Spleen (tissue), 11 donors: ENCODE measurements around the gene MALSU1. TPM values are rescaled to one million over a fixed set of nuclear protein-coding genes. Genes with fewer than 3 reads are reported as not detected.
A peak's percentile ranks its signal among the peaks of the same experiment; 100 is the strongest.

Experiments
- DNase-seq: peaks from one replicate; pipeline ENCODE4 v3.0.0-alpha.2; 2020
- H3K27ac ChIP-seq, 8 donors: fragments of 200-600 bp; sonication (generic) in 7 of 8; 1 replicate in 4 of 8; 2 replicates in 4 of 8; pipeline versions ENCODE4 v1.5.0 to v1.8.0; 2016 to 2021; ENCODE audit warnings: inconsistent platforms in 4 of 8, mild to moderate bottlenecking in 4 of 8, moderate library complexity in 1 of 8
- H3K27me3 ChIP-seq, 7 donors: fragments of 200-600 bp; sonication (generic) in 6 of 7; replicated peaks in 1 of 7; 1 replicate in 4 of 7; 2 replicates in 3 of 7; pipeline versions ENCODE4 v1.5.0 to v1.8.0; 2016 to 2021; ENCODE audit warnings: inconsistent platforms in 3 of 7, mild to moderate bottlenecking in 1 of 7
- H3K36me3 ChIP-seq, 6 donors: fragments of 200-600 bp; sonication (generic) in 5 of 6; 1 replicate in 4 of 6; 2 replicates in 2 of 6; pipeline versions ENCODE4 v1.5.0 to v1.8.0; 2016 to 2021; ENCODE audit warnings: inconsistent platforms in 2 of 6
- H3K4me1 ChIP-seq, 6 donors: fragments of 200-600 bp; sonication (generic) in 5 of 6; 1 replicate in 3 of 6; 2 replicates in 3 of 6; pipeline versions ENCODE4 v1.5.0 to v1.8.0; 2016 to 2021; ENCODE audit warnings: inconsistent platforms in 3 of 6
- H3K4me3 ChIP-seq, 8 donors: fragments of 200-600 bp; sonication (generic) in 7 of 8; 1 replicate in 4 of 8; 2 replicates in 4 of 8; pipeline versions ENCODE4 v1.5.0 to v1.8.0; 2016 to 2021; ENCODE audit warnings: inconsistent platforms in 4 of 8, mild to moderate bottlenecking in 4 of 8, moderate library complexity in 2 of 8
- H3K9me3 ChIP-seq, 8 donors: fragments of 200-600 bp; sonication (generic) in 7 of 8; 1 replicate in 4 of 8; 2 replicates in 4 of 8; pipeline versions ENCODE4 v1.5.0 to v1.8.0; 2016 to 2021; ENCODE audit warnings: inconsistent platforms in 4 of 8
- POLR2A ChIP-seq, 3 donors: fragments of 450-650 bp; IDR thresholded peaks; one replicate each; pipeline ENCODE4 v1.5.1; 2017; ENCODE audit warnings: antibody characterized with exemption in 3 of 3, mild to moderate bottlenecking in 1 of 3
- POLR2AphosphoS5 ChIP-seq, 3 donors: sonication (generic); formaldehyde crosslinking; IDR thresholded peaks; one replicate each; pipeline ENCODE4 v1.5.1; 2017; ENCODE audit warnings: antibody characterized with exemption in 3 of 3
- WGBS, 5 donors: extraction: QIAGEN DNeasy Blood & Tissue Kit in 3 of 5; methylation state at CpG; one replicate each; pipeline versions ENCODE4 v1.1.5 to v1.1.7; 2013 to 2018; 5-methylcytosine and 5-hydroxymethylcytosine counted together
- intact Hi-C: fragments of 100-400 bp; cut with DNase I; formaldehyde crosslinking; loops from one replicate; pipeline ENCODE4 v1.15.0; 2023; ENCODE audit warnings: low total_unique reads
- polyA plus RNA-seq, 3 donors: library from polyadenylated mRNA; stranded (reverse); fragments of 200-250 nt; gene quantifications; one replicate each; pipeline ENCODE4 v1.2.1, GENCODE V29; 2013
- total RNA-seq, 7 donors: library from RNA; depleted of rRNA in 3 of 7; stranded (reverse); fragments of >200 nt in 3 of 7; fragmentation: NEBNext Ultra II Directional in 4 of 7; extraction: Animal tissue kit (Norgen Biotek cat#: 25700) in 4 of 7; gene quantifications; one replicate each; pipeline versions ENCODE4 v1.1.0 to v1.2.1, GENCODE V29; 2016 to 2021
- TF ChIP-seq, protein P1 (sequence below), 11 experiments: fragments of 200-600 bp in 7 of 11; fragments of 450-650 bp in 4 of 11; sonication (generic) in 4 of 11; IDR thresholded peaks in 8 of 11; conservative IDR thresholded peaks in 3 of 11; 1 replicate in 7 of 11; 2 replicates in 4 of 11; pipeline versions ENCODE4 v1.4.0 to v1.8.0; 2016 to 2021; ENCODE audit warnings: antibody characterized with exemption in 11 of 11, inconsistent platforms in 4 of 11, mild to moderate bottlenecking in 1 of 11
- donor health status: healthy with polysubstance abuse.
- donor health status: DM: no; HTN: no; CAD: no; lungs with moderate emphysema.
- donor health status: DM: no; HTN: no; CAD: no.
- donor health status: Bipolar disorder and iron deficiency.
- donor health status: healthy.
- donor health status: DM: no; HTN: no; CAD: no.
- donor health status: DM: yes; HTN: yes; CAD: no.

MALSU1 gene
- total and polyA plus RNA-seq, 10 donors = 18.3 to 49.8 (median 34.2) TPM

DNA sequence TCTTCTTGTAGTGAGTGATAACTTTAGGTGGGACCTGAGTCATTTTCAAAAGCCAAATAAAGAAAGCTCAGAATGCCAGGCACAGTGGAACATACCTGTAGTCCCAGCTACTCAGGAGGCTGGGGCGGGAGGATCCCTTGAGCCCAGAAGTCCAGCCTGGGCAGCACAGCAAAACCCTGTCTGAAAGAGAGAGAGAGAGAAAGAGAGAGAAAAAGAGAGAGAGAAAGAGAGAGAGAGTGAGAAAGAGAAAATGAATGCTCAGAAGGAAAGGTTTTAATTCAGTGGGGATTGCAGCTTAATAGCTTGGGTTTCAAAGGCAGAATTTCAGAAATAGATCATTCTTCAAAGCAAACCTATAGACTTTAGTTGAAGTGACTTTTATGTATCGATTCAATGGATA, 26.9 kb upstream of the MALSU1 start:
- TF ChIP-seq, protein P1, sequence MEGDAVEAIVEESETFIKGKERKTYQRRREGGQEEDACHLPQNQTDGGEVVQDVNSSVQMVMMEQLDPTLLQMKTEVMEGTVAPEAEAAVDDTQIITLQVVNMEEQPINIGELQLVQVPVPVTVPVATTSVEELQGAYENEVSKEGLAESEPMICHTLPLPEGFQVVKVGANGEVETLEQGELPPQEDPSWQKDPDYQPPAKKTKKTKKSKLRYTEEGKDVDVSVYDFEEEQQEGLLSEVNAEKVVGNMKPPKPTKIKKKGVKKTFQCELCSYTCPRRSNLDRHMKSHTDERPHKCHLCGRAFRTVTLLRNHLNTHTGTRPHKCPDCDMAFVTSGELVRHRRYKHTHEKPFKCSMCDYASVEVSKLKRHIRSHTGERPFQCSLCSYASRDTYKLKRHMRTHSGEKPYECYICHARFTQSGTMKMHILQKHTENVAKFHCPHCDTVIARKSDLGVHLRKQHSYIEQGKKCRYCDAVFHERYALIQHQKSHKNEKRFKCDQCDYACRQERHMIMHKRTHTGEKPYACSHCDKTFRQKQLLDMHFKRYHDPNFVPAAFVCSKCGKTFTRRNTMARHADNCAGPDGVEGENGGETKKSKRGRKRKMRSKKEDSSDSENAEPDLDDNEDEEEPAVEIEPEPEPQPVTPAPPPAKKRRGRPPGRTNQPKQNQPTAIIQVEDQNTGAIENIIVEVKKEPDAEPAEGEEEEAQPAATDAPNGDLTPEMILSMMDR (IDR thresholded peaks at IDR 0.05 in 8 of 11, conservative IDR thresholded peaks at IDR 0.05 in 3 of 11) = no peak
- TF ChIP-seq POLR2AphosphoS5 (IDR thresholded peaks at IDR 0.05) = no peak
- TF ChIP-seq POLR2A (IDR thresholded peaks at IDR 0.05) = no peak
- 90 to 98% (median 96%) methylated on average over 2 of the region's 2 CpGs for WGBS, 5 donors
- intact Hi-C loops = loop anchor here (10.0 kb wide), 1 partner anchor 443 kb away; the partner anchor contains the start of gene STK31

DNA sequence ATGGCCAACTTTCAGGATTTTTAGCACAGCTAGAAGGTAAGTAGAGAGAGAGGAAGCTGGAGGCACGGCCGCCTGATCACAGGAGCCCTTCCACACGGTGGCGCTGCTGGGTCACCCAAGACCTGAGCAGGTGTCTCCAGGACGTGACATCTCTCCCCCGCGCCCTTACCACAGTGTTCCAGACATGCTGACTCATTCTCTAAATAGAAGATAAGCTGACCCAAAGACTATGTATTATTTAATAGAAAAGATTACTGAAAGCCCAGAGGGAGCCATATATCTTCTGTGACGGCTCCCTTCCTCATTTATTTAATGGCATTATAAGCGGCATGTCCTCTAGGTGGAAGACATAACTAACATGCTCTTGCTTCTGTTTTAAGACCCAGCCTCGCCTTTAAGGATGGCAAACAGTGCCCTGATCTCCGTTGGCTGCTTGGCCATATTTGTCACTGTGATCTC, 26.0 kb upstream of the MALSU1 start:
- Histone ChIP-seq H3K4me3 (peak overlapping the region in 1 of 8 donors; percentile 45), H3K27me3 (no peaks in the 10 kb centered on the region), H3K27ac (no peak overlapping the region), H3K9me3 (no peaks in the 10 kb centered on the region), H3K4me1 (peaks cover 0 to 14% (median 6%) of the 10 kb centered on the region in 6 donors), H3K36me3 (no peaks in the 10 kb centered on the region)
- DNase-seq = peak; percentile 96
- intact Hi-C loops = loop anchor here (10.0 kb wide), 1 partner anchor 442 kb away; the partner anchor contains the start of gene STK31
- WGBS, 5 donors = 5 to 9% (median 7%) methylated on average over 11 of the region's 11 CpGs
- TF ChIP-seq, protein P1 (IDR thresholded peaks at IDR 0.05 in 8 of 11, conservative IDR thresholded peaks at IDR 0.05 in 3 of 11) = peak; percentile 21 to 88 (median 67)
- no peak for TF ChIP-seq POLR2A (IDR thresholded peaks at IDR 0.05)

More for the DNA sequence above, 26.9 kb upstream of the MALSU1 start:
- no peak overlapping the region for H3K4me3 ChIP-seq
- H3K27ac ChIP-seq = no peak overlapping the region
- peaks cover 0 to 10% (median 6%) of the 10 kb centered on the region in 6 donors for H3K4me1 ChIP-seq
- no peak for DNase-seq
- no peaks in the 10 kb centered on the region for H3K27me3 ChIP-seq
- no peaks in the 10 kb centered on the region for H3K9me3 ChIP-seq
- H3K36me3 ChIP-seq = no peaks in the 10 kb centered on the region

DNA sequence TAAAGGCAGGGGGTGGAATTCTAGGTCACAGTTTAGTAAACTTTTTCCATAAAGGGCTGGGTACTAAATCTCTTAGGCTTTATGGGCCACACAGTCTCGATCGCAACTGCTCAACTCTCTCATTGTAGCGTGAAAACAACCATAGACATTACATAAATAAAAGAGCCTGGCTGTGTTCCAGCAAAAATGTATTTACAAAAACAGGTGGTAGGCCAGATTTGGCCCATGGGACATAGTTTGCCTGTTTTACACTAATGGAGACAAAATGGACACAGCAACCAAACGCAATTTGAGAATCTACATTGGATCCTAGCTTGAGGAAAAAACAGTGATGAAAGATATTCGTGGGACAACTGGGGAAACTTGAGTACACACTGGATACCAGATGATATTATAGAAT, 23.2 kb upstream of the MALSU1 start:
- H3K27me3 ChIP-seq = no peaks in the 10 kb centered on the region
- intact Hi-C loops = loop anchor here (10.0 kb wide), 1 partner anchor 439 kb away; the partner anchor contains the start of gene STK31
- WGBS, 5 donors = 75 to 93% (median 82%) methylated on average over 5 of the region's 5 CpGs
- H3K27ac ChIP-seq = no peak overlapping the region
- TF ChIP-seq POLR2A (IDR thresholded peaks at IDR 0.05) = no peak
- TF ChIP-seq, protein P1 (IDR thresholded peaks at IDR 0.05 in 8 of 11, conservative IDR thresholded peaks at IDR 0.05 in 3 of 11) = no peak
- no peak for TF ChIP-seq POLR2AphosphoS5 (IDR thresholded peaks at IDR 0.05)
- DNase-seq = no peak
- no peaks in the 10 kb centered on the region for H3K9me3 ChIP-seq
- H3K36me3 ChIP-seq = no peaks in the 10 kb centered on the region
- H3K4me1 ChIP-seq = peaks cover 0 to 14% (median 6%) of the 10 kb centered on the region in 6 donors
- H3K4me3 ChIP-seq = no peak overlapping the region

DNA sequence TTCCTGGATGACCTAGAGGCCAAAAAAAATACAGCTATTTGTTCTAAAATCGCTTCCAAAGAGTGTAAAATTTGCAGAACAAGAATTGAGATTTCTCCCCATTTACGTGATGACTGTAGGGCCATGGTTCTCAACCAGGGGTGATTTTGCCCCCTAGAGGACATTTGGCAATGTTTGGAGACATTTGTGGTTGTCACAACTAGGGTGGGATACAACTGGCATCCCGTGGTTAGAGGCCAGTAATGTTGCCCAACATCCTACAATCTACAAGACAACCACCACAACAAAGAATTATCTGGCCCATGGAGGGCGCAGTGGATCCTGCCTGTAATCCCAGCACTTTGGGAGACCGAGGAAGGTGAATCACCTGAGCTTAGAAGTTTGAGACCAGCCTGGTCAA, 22.8 kb upstream of the MALSU1 start:
- Histone ChIP-seq H3K4me1 (peaks cover 0 to 14% (median 6%) of the 10 kb centered on the region in 6 donors), H3K4me3 (no peak overlapping the region), H3K27ac (no peak overlapping the region), H3K9me3 (no peaks in the 10 kb centered on the region), H3K27me3 (no peaks in the 10 kb centered on the region), H3K36me3 (no peaks in the 10 kb centered on the region)
- WGBS, 5 donors = 41 to 69% (median 53%) methylated on average over 5 of the region's 5 CpGs
- intact Hi-C loops = loop anchor here (10.0 kb wide), 1 partner anchor 438 kb away; the partner anchor contains the start of gene STK31
- no peak for DNase-seq
- TF ChIP-seq, protein P1 (IDR thresholded peaks at IDR 0.05 in 8 of 11, conservative IDR thresholded peaks at IDR 0.05 in 3 of 11) = peak in 1 of 11 experiments; percentile 10
- TF ChIP-seq POLR2AphosphoS5 (IDR thresholded peaks at IDR 0.05) = no peak
